GM23248 (cell line): ENCODE results near the gene CEP112.
"Not testable (repeated sequence)": the region's sequence is repeated elsewhere in the genome, so short reads cannot be mapped to it uniquely, and the experiment has no call there.

Source experiments
- EZH2 ChIP-seq: fragments of 200-600 bp; sonication (generic); IDR thresholded peaks from 2 replicates; pipeline ENCODE4 v1.6.1; 2018; ENCODE audit warnings: antibody characterized with exemption, mild to moderate bottlenecking; ENCODE audit not compliant: insufficient read depth, poor library complexity, severe bottlenecking
- EZH2phosphoT487 ChIP-seq: fragments of 200-600 bp; sonication (generic); IDR thresholded peaks from 2 replicates; pipeline ENCODE4 v1.6.1; 2018; ENCODE audit warnings: antibody characterized with exemption, moderate library complexity, mild to moderate bottlenecking, low read depth; ENCODE audit not compliant: insufficient read depth

DNA sequence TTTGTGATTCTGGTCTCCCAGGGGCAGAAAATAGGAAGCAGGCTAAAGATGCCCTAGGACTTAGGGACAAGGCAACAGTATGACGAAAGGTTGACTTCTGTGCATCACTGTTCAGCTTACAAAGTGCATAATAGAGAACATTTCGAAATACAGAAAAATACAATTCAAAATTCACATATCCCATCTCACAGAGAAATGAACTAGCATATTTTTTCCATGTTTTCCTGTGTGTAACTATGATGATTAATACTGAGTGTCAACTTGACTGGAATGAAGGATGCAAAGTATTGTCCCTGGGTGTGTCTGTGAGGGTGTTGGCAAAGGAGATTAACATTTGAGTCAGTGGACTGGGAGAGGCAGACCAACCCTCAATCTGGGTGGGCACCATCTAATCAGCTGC lies 365.4 kb downstream of the CEP112 start:
- TF ChIP-seq EZH2, EZH2phosphoT487: not testable (repeated sequence)
